Lung microvascular endothelial cell (primary cell): ENCODE data around the gene HAGH. TPM values are rescaled to one million over a fixed set of nuclear protein-coding genes. Genes with fewer than 3 reads are reported as not detected.
"Not testable (repeated sequence)": the region's sequence is repeated elsewhere in the genome, so short reads cannot be mapped to it uniquely, and the experiment has no call there.

Experiments
- DNase-seq, 2 donors: peaks; one replicate each; pipeline versions ENCODE4 v3.0.0 to v3.0.0-alpha.2; 2010; ENCODE audit warnings: low read depth in 2 of 2
- total RNA-seq: library from RNA; depleted of rRNA; stranded (reverse); fragments of >200 nt; gene quantifications from 2 replicates; pipeline ENCODE4 v1.2.1, GENCODE V29; 2014

Gene HAGH
- total RNA-seq, 1 donor from 2014 or later = 71.8 TPM

- DNase-seq = no peak
Observed at GRCh38 chr16:1810536-1810935, 16.1 kb downstream of the HAGH start.

- no peak for DNase-seq
Observed at GRCh38 chr16:1810106-1810505, 16.5 kb downstream of the HAGH start.

- no peak for DNase-seq
Observed at GRCh38 chr16:1809281-1809801, 17.3 kb downstream of the HAGH start.

GRCh38 chr16:1808691-1809090 is 17.9 kb downstream of the HAGH start:
- no peak for DNase-seq

GRCh38 chr16:1807626-1808025 is 19.0 kb downstream of the HAGH start:
- no peak for DNase-seq

GRCh38 chr16:1800701-1801100 is 25.9 kb downstream of the HAGH start:
- DNase-seq = no peak

- not testable (repeated sequence) for DNase-seq
Observed at GRCh38 chr16:1799263-1799662, 27.4 kb downstream of the HAGH start.

- DNase-seq = no peak
Observed at GRCh38 chr16:1794908-1795666, 31.5 kb downstream of the HAGH start.

- DNase-seq = no peak
Observed at GRCh38 chr16:1794221-1794871, 32.3 kb downstream of the HAGH start.

GRCh38 chr16:1793578-1794220 is 32.9 kb downstream of the HAGH start, which contains the start of gene IGFALS:
Gene IGFALS, minus strand, starts transcription at chr16:1793705. Its CDS starts 53 bp downstream, at chr16:1793652.
- DNase-seq = no peak

GRCh38 chr16:1792836-1793577 is 33.6 kb downstream of the HAGH start:
- no peak for DNase-seq

GRCh38 chr16:1791943-1792812 is 34.4 kb downstream of the HAGH start:
- no peak for DNase-seq

GRCh38 chr16:1791256-1791942 is 35.2 kb downstream of the HAGH start:
- DNase-seq = no peak

- DNase-seq = no peak
Observed at GRCh38 chr16:1790611-1791255, 35.9 kb downstream of the HAGH start.

- DNase-seq = no peak
Observed at GRCh38 chr16:1790261-1790610, 36.4 kb downstream of the HAGH start.

- no peak for DNase-seq
Observed at GRCh38 chr16:1789643-1790045, 37.0 kb downstream of the HAGH start.

GRCh38 chr16:1788708-1789100 is 37.9 kb downstream of the HAGH start:
- no peak for DNase-seq

GRCh38 chr16:1788095-1788707 is 38.4 kb downstream of the HAGH start:
- no peak for DNase-seq
